Endodermal cell (in vitro differentiated cells): ENCODE results near the gene SSTR4. TPM values are rescaled to one million over a fixed set of nuclear protein-coding genes. Genes with fewer than 3 reads are reported as not detected.

Experiments used
- DNase-seq: peaks from one replicate; pipeline ENCODE4 v3.0.0-alpha.2; 2017
- H3K27ac ChIP-seq: 2 replicates; pipeline ENCODE4 v1.5.1; 2013; ENCODE audit warnings: mild to moderate bottlenecking, low read depth, low read length, moderate library complexity
- H3K27me3 ChIP-seq: 2 replicates; pipeline ENCODE4 v1.6.1; 2013; ENCODE audit warnings: mild to moderate bottlenecking, low read length, moderate library complexity; ENCODE audit not compliant: insufficient read depth, control insufficient read depth, poor library complexity, severe bottlenecking
- H3K36me3 ChIP-seq: 2 replicates; pipeline ENCODE4 v1.7.0; 2013; ENCODE audit warnings: mild to moderate bottlenecking, low read length, moderate library complexity; ENCODE audit not compliant: control insufficient read depth, insufficient read depth
- H3K4me1 ChIP-seq: one replicate; pipeline ENCODE4 v1.7.0; 2013; ENCODE audit warnings: low read length; ENCODE audit not compliant: control insufficient read depth, insufficient read depth
- H3K4me3 ChIP-seq: 2 replicates; pipeline ENCODE4 v1.5.1; 2013; ENCODE audit warnings: mild to moderate bottlenecking, low read length, moderate library complexity
- H3K9ac ChIP-seq: 2 replicates; pipeline ENCODE4 v1.6.1; 2013; ENCODE audit warnings: mild to moderate bottlenecking, low read length, moderate library complexity; ENCODE audit not compliant: poor library complexity, severe bottlenecking; ENCODE audit errors: extremely low read depth
- H3K9me3 ChIP-seq: 2 replicates; pipeline ENCODE4 v1.6.1; 2013; ENCODE audit warnings: mild to moderate bottlenecking, low read length, moderate library complexity; ENCODE audit not compliant: control insufficient read depth
- H3K27ac Mint-ChIP-seq: 2 replicates; pipeline ENCODE4 v1.8.0; 2020; ENCODE audit warnings: mixed read lengths
- H3K27me3 Mint-ChIP-seq: 2 replicates; pipeline ENCODE4 v1.8.0; 2021; ENCODE audit warnings: mild to moderate bottlenecking, mixed read lengths; ENCODE audit not compliant: insufficient read depth
- H3K36me3 Mint-ChIP-seq: 2 replicates; pipeline ENCODE4 v1.8.0; 2020; ENCODE audit warnings: low read depth, mixed read lengths
- H3K4me1 Mint-ChIP-seq: 2 replicates; pipeline ENCODE4 v1.8.0; 2020; ENCODE audit warnings: mixed read lengths
- H3K4me3 Mint-ChIP-seq: 2 replicates; pipeline ENCODE4 v1.8.0; 2020; ENCODE audit warnings: mild to moderate bottlenecking, moderate library complexity, mixed read lengths
- H3K9me3 Mint-ChIP-seq: 2 replicates; pipeline ENCODE4 v1.8.0; 2020; ENCODE audit warnings: mild to moderate bottlenecking, mixed read lengths
- CTCF ChIP-seq: fragments of 200-600 bp; sonication (generic); conservative IDR thresholded peaks from 2 replicates; pipeline ENCODE4 v1.5.0; 2021; ENCODE audit warnings: antibody characterized with exemption, mild to moderate bottlenecking
- WGBS, 2 experiments: methylation state at CpG; one replicate each; pipeline versions ENCODE4 v1.1.5 to v1.1.7; 2013; ENCODE audit warnings: missing lambda C conversion rate in 2 of 2, mixed read lengths in 1 of 2; ENCODE audit not compliant: insufficient coverage in 1 of 2, insufficient read length in 1 of 2; 5-methylcytosine and 5-hydroxymethylcytosine counted together
- total RNA-seq, 2 donors: library from RNA; stranded (reverse); fragmentation: NEBNext Ultra II Directional in 1 of 2; extraction: Animal tissue kit (Norgen Biotek cat#: 25700) in 1 of 2; gene quantifications; 2 replicates in 1 of 2; 3 replicates in 1 of 2; pipeline ENCODE4 v1.2.1, GENCODE V29; 2021

Gene SSTR4
- total RNA-seq, 2 donors from 2014 or later, result 0.40 TPM; not detected in 1

GRCh38 chr20:23009636-23010035 lies 25.5 kb upstream of the SSTR4 start:
- Mint-ChIP-seq H3K9me3 (no peaks in the 10 kb centered on the region), H3K4me1 (no peaks in the 10 kb centered on the region), H3K4me3 (no peak overlapping the region), H3K27me3 (no peaks in the 10 kb centered on the region), H3K27ac (no peak overlapping the region), H3K36me3 (no peaks in the 10 kb centered on the region)
- no peaks in the 10 kb centered on the region for H3K36me3 ChIP-seq
- H3K9me3 ChIP-seq, result no peaks in the 10 kb centered on the region
- WGBS, 2 experiments, result 96% methylated on average over 3 of the region's 3 CpGs; no CpG with 5 or more reads in 1 of the 2 experiments
- H3K4me1 ChIP-seq, result no peaks in the 10 kb centered on the region
- H3K27me3 ChIP-seq, result no peaks in the 10 kb centered on the region
- no peak overlapping the region for H3K27ac ChIP-seq
- no peak for TF ChIP-seq CTCF
- H3K9ac ChIP-seq, result no peak overlapping the region
- no peak for DNase-seq
- H3K4me3 ChIP-seq, result no peak overlapping the region

- no peaks in the 10 kb centered on the region for H3K36me3 Mint-ChIP-seq
These were observed 25.0 kb upstream of the SSTR4 start for GRCh38 chr20:23010096-23010495.

GRCh38 chr20:23011008-23011721 lies 23.9 kb upstream of the SSTR4 start:
- H3K4me1 Mint-ChIP-seq, result no peaks in the 10 kb centered on the region
- H3K36me3 Mint-ChIP-seq, result no peaks in the 10 kb centered on the region
- Histone ChIP-seq H3K9ac (no peak overlapping the region), H3K4me1 (no peaks in the 10 kb centered on the region), H3K27me3 (no peaks in the 10 kb centered on the region), H3K4me3 (no peak overlapping the region), H3K27ac (no peak overlapping the region), H3K9me3 (peaks cover 10% of the 10 kb centered on the region), H3K36me3 (no peaks in the 10 kb centered on the region)
- no peaks in the 10 kb centered on the region for H3K9me3 Mint-ChIP-seq
- WGBS, 2 experiments, result 91% methylated on average over 4 to 11 of the region's 11 CpGs
- TF ChIP-seq CTCF, result no peak
- H3K27me3 Mint-ChIP-seq, result no peaks in the 10 kb centered on the region
- H3K27ac Mint-ChIP-seq, result no peak overlapping the region
- no peak overlapping the region for H3K4me3 Mint-ChIP-seq
- no peak for DNase-seq

More at GRCh38 chr20:23010096-23010495, 25.0 kb upstream of the SSTR4 start:
- Mint-ChIP-seq H3K9me3 (no peaks in the 10 kb centered on the region), H3K4me3 (no peak overlapping the region), H3K27ac (no peak overlapping the region), H3K27me3 (no peaks in the 10 kb centered on the region), H3K4me1 (no peaks in the 10 kb centered on the region)
- Histone ChIP-seq H3K4me1 (no peaks in the 10 kb centered on the region), H3K27ac (no peak overlapping the region), H3K9me3 (peaks cover 4% of the 10 kb centered on the region), H3K9ac (no peak overlapping the region), H3K27me3 (no peaks in the 10 kb centered on the region), H3K4me3 (no peak overlapping the region), H3K36me3 (no peaks in the 10 kb centered on the region)
- 72 to 90% methylated on average over 2 to 5 of the region's 5 CpGs for WGBS, 2 experiments
- TF ChIP-seq CTCF, result no peak
- no peak for DNase-seq
